Activated T-helper 2 cell treated with anti-CD3 and anti-CD28 coated beads, Interferon-gamma antibody, Interleukin-2, Interleukin-4, amounts not matched to agents 10 μg/mL and 5 μg/mL and 100 μg/mL, durations not matched to agents 14 hours and 24 hours and 36 hours (primary cell): ENCODE results near the gene MTHFSD. TPM values are rescaled to one million over a fixed set of nuclear protein-coding genes. Genes with fewer than 3 reads are reported as not detected.

Source experiments
- DNase-seq: peaks from one replicate; pipeline ENCODE4 v3.0.0; 2021; ENCODE audit warnings: low spot score
- H3K27ac Mint-ChIP-seq: one replicate; pipeline ENCODE4 v1.8.0; 2021; ENCODE audit warnings: mixed read lengths
- H3K27me3 Mint-ChIP-seq: one replicate; pipeline ENCODE4 v1.8.0; 2021; ENCODE audit warnings: low read depth, mixed read lengths
- H3K36me3 Mint-ChIP-seq: one replicate; pipeline ENCODE4 v1.8.0; 2021; ENCODE audit warnings: low read depth, mixed read lengths
- H3K4me1 Mint-ChIP-seq: one replicate; pipeline ENCODE4 v1.8.0; 2021; ENCODE audit warnings: low read depth, mixed read lengths
- H3K4me3 Mint-ChIP-seq: one replicate; pipeline ENCODE4 v1.8.0; 2021; ENCODE audit warnings: low read depth, mild to moderate bottlenecking, moderate library complexity, mixed read lengths
- H3K9me3 Mint-ChIP-seq: one replicate; pipeline ENCODE4 v1.8.0; 2021; ENCODE audit warnings: mixed read lengths
- intact Hi-C: fragments of 100-400 bp; cut with micrococcal nuclease; formaldehyde crosslinking; loops from one replicate; pipeline ENCODE4 v1.15.1; 2023
- total RNA-seq: library from RNA; stranded (reverse); gene quantifications from 2 replicates; pipeline ENCODE4 v1.2.3, GENCODE V29; 2022

Gene MTHFSD
- total RNA-seq, 1 donor from 2014 or later: 21.9 TPM

DNA sequence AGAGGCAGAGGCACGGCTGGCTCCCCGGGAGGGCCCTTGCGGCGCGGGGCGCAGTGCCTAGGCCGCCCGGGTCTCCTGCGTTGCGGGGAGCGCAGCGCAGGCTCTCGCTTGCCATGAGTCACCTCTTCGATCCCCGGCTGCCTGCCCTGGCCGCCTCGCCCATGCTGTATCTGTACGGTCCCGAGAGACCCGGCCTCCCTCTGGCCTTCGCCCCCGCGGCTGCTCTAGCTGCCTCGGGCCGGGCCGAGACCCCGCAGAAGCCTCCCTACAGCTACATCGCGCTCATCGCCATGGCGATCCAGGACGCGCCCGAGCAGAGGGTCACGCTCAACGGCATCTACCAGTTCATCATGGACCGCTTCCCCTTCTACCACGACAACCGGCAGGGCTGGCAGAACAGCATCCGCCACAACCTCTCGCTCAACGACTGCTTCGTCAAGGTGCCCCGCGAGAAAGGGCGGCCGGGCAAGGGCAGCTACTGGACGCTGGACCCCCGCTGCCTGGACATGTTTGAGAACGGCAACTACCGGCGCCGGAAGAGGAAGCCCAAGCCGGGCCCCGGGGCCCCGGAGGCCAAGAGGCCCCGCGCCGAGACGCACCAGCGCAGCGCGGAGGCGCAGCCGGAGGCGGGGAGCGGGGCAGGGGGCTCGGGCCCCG lies 23.7 kb upstream of the MTHFSD start:
- no peak for DNase-seq
- intact Hi-C loops: loop anchor here (5.0 kb wide), 2 partner anchors 184 to 299 kb away; no protein-coding TSS in a partner anchor
- peaks cover 10% of the 10 kb centered on the region for H3K4me1 Mint-ChIP-seq
- no peak overlapping the region for H3K27ac Mint-ChIP-seq
- peak overlapping the region; percentile 33 for H3K4me3 Mint-ChIP-seq
- peaks cover 70% of the 10 kb centered on the region for H3K27me3 Mint-ChIP-seq
- H3K9me3 Mint-ChIP-seq: no peaks in the 10 kb centered on the region
- H3K36me3 Mint-ChIP-seq: no peaks in the 10 kb centered on the region

DNA sequence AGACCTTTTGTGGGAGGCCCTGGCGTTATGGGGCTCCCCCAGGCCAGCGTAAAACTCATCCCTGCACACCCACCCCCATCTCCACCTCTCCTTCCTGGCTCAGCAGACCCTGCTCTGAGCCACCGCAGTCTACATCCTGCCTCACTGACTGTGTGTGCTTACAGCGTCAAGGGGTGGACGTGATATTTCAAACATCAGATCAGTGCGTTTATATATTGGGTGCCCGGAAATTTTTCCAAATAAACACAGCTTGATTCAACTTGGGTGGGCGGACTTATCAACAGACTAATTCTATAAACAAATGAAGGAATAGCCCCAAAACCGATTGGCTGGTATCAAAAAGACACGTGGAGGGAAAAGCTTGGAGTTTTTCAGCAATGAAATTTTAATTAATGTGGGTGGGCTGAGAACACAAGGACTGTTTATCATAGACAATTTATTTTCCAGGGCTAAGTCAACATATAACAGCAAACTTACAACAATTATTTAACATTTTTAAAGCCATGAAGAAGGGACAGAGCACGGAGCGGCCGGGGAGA lies 23.1 kb upstream of the MTHFSD start, which contains the start of gene FOXL1:
TSS of gene FOXL1 (plus strand) at position 489 of the 539 bp plus-strand sequence. CDS start 175 bp downstream, outside the sequence.
- no peak for DNase-seq
- peaks cover 71% of the 10 kb centered on the region for H3K27me3 Mint-ChIP-seq
- no peaks in the 10 kb centered on the region for H3K36me3 Mint-ChIP-seq
- H3K9me3 Mint-ChIP-seq: no peaks in the 10 kb centered on the region
- intact Hi-C loops: loop anchor here (5.0 kb wide), 2 partner anchors 184 to 299 kb away; no protein-coding TSS in a partner anchor
- peak within 1 kb of the TSS; percentile 33 for H3K4me3 Mint-ChIP-seq
- H3K27ac Mint-ChIP-seq: no peak within 1 kb of the TSS
- H3K4me1 Mint-ChIP-seq: peaks cover 10% of the 10 kb centered on the region

DNA sequence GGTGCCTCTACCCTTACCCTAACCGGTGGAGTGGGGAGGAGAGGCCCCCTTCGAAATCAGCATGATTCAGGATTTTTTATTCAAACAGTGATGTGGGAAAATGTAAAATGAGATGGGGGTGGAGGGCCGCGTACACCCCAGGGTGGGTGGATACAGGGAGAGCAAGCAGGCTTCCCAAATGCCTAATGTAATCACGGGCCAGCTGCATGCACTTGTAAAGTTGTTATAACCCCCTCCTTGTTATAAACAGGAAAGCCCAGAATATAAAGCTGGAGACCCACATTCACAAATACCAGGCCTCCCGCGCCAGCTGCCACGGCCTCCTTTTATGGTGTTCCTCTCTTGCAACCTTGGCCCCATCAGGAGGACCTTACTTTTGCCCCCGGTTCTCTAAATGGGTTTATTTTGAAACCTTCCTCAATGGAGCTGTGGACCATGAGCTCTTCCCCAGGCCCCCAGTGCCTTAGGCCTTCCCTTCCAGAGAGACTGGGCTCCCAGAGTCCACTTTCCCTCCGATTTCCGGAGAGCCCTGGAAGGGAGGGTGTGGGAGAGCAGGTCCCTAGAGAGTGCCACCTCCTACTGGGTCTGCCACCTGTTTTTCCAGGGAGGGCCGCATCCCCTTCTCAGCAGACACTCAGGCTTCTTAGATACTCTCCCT lies 22.4 kb upstream of the MTHFSD start:
- Mint-ChIP-seq H3K4me3 (no peak overlapping the region), H3K27ac (no peak overlapping the region), H3K36me3 (no peaks in the 10 kb centered on the region), H3K27me3 (peaks cover 68% of the 10 kb centered on the region), H3K4me1 (peaks cover 10% of the 10 kb centered on the region), H3K9me3 (no peaks in the 10 kb centered on the region)
- intact Hi-C loops: loop anchor here (5.0 kb wide), 2 partner anchors 185 to 300 kb away; no protein-coding TSS in a partner anchor
- DNase-seq: no peak

DNA sequence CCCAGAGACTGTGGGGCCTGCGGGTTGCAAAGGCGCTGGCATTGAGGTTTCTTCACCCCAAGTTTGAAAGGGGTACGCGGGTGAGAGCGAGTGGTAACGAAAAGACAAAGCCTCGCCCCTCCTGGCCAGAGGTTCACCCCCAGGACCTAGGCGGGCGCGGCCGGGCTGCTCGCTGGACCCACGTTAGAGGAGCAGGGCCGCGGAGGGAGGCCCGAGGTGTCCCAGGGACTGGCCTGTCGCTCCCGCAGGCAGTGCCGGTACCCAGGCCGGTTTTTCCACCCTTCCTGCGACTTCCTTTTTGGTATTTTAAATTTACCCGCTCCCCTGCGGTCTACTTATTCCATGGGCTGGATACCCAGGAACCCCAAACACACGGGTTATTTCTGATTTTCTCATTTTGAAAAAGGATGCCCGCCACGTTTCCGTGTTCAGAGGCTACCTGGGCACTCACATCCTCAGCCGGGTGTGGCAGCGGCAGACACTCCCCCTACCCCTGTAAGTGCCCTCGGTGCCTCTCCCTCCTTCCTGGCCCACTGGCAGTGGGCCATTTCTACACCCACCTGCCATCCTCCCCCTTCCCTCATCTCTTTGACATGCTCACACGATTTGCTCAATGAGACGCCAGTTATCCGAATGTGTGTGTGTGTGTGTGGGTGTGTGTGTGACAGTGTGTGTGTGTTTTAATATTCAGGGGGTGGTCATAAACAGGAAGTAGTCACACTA lies 21.7 kb upstream of the MTHFSD start:
- Mint-ChIP-seq H3K4me1 (peaks cover 10% of the 10 kb centered on the region), H3K27ac (no peak overlapping the region)

DNA sequence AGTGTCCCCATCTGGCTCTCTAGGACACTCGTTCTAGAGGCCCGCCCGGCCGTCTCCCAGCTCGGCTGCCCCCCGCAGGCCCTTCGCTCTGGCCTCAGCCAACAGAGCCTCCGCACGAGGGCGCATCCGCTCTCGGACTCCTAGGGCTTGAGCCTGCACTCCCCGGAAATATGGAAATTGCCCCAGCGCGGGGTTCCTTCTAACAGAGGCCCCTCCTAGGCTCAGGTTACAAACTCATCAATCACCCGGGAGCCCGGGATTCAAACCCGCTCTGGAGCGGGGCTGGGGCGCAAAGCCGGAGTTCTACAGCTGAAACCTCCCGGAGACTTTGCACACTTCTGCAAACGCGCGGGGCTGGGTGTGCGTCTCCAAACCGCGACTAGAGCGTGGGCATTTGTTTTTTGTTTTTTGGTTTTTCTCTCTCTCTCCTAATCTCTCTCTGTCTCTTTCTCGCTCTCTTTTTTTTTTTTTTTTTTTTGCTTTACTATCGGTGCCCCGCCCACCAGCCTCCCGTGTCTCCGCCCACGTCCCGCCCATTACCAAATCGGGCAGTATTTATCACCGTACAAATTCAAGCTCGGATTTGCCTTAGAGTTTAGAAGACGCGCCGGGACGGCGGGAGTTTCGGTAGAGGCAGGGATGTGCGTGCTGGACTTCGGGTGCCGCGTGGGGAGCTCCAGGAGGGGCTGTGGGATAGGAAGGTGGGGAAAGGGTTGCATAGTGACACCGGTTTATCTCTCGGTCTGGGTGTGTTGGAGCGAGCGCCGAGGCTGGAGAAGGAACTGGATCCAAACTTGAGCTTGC lies 20.9 kb upstream of the MTHFSD start:
- peak overlapping the region; percentile 76 for H3K4me3 Mint-ChIP-seq
- intact Hi-C loops: loop anchor here (5.0 kb wide), 2 partner anchors 186 to 301 kb away; no protein-coding TSS in a partner anchor
- H3K9me3 Mint-ChIP-seq: no peaks in the 10 kb centered on the region
- no peak overlapping the region for H3K27ac Mint-ChIP-seq
- DNase-seq: peak; percentile 50
- H3K36me3 Mint-ChIP-seq: no peaks in the 10 kb centered on the region
- peaks cover 10% of the 10 kb centered on the region for H3K4me1 Mint-ChIP-seq
- peaks cover 63% of the 10 kb centered on the region for H3K27me3 Mint-ChIP-seq

More for the DNA sequence above, 21.7 kb upstream of the MTHFSD start:
- Mint-ChIP-seq H3K36me3 (no peaks in the 10 kb centered on the region), H3K4me3 (peak overlapping the region; percentile 76), H3K27me3 (peaks cover 64% of the 10 kb centered on the region), H3K9me3 (no peaks in the 10 kb centered on the region)
- intact Hi-C loops: loop anchor here (5.0 kb wide), 2 partner anchors 186 to 301 kb away; no protein-coding TSS in a partner anchor
- no peak for DNase-seq

DNA sequence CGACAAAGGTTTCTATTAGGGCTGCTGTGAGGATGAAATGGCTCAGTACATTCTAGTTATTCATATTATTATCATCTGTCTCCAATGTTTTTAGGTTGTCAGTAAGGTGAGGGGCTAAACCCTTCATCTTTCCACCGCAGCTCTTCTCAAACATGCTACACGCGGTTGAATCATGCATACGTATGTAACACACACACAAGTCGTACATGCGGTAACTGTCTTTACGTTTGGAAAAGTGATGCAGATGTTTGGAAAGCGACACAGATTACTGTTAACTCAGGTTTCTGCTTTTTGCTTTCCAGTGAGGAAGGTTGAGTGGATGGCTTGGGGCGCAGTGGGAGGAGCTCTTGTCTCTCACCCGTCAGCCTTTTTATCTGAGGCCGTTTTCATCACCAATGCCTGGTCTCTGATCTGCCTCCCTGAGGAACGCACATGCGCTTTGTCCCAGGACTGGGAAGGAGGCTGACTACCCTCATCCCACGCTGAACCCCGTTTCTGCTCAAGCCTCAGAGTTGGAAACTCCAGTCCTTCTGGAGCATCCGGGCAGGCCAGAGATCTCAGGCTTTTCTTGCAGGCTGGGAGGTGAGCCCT lies 20.2 kb upstream of the MTHFSD start:
- Mint-ChIP-seq H3K27ac (no peak overlapping the region), H3K9me3 (no peaks in the 10 kb centered on the region), H3K36me3 (no peaks in the 10 kb centered on the region), H3K4me3 (no peak overlapping the region), H3K4me1 (peaks cover 10% of the 10 kb centered on the region), H3K27me3 (peaks cover 64% of the 10 kb centered on the region)
- no peak for DNase-seq
- intact Hi-C loops: loop anchor here (5.0 kb wide), 2 partner anchors 187 to 302 kb away; no protein-coding TSS in a partner anchor

DNA sequence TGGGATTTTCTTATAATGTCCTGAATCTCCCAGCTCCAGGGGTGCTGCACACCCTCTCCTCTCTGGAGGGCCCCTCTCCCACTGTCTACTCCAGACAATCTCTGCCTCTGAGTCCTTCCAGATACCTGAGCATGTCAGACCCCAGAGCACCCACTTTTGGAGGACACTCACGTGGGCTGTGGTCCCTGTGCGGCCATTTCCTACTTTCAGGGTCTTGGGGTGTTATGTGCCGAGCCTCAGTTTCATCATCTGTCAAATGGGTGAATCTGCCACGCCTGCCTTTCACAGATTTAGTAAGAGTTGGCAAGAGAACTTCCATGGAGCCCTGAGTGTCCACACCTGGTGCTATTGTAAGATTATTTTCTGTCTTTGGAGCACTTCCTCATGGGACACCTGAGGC lies 19.6 kb upstream of the MTHFSD start:
- intact Hi-C loops: loop anchor here (5.0 kb wide), 2 partner anchors 188 to 303 kb away; no protein-coding TSS in a partner anchor
- no peak overlapping the region for H3K4me3 Mint-ChIP-seq
- peaks cover 10% of the 10 kb centered on the region for H3K4me1 Mint-ChIP-seq
- no peaks in the 10 kb centered on the region for H3K36me3 Mint-ChIP-seq
- H3K27me3 Mint-ChIP-seq: peaks cover 64% of the 10 kb centered on the region
- DNase-seq: no peak
- H3K27ac Mint-ChIP-seq: no peak overlapping the region
- H3K9me3 Mint-ChIP-seq: no peaks in the 10 kb centered on the region

DNA sequence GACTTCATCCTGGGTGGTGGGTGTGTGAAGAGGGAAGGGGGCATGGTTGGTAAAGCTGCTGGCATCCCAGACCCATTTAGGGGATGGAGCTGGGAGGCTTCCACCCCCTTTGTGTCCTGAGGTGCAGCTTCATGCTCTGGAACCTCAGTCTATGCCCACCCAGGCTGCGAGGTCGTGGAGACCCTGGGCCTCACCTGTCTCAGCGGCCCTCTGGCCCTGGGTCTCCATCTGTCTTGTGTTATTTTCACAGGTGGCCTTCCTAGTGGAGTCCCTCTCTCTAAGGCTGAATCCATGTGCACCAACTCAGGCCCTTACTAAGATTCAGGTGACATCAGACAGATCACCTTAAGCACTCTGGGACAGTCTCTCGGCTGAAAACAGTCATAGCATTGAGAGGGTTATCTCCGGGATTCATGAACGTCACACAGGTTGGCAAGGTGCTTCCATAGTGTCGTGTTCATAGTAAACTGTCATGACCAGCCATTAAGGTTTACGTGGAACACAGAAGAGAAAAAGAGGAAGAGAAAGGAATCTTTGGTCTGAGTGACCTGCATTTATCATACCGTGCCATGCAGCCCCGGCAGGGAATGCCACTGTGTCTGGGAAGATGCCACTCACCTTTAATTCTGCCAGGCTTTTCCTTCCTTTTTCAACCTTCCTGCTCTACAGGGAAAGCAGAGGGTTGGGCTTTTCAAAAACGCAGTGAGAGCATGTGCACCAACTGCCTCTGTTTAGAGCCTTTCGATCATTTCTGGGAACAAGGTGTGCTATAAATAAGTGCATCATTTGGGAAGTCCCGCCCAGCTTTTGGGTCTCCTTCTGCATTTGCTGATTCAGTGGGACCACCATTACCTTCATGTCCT lies 18.8 kb upstream of the MTHFSD start:
- H3K36me3 Mint-ChIP-seq: no peaks in the 10 kb centered on the region
- peaks cover 69% of the 10 kb centered on the region for H3K27me3 Mint-ChIP-seq
- H3K9me3 Mint-ChIP-seq: no peaks in the 10 kb centered on the region
- H3K4me3 Mint-ChIP-seq: no peak overlapping the region
- no peak for DNase-seq
- no peak overlapping the region for H3K27ac Mint-ChIP-seq
- intact Hi-C loops: no loop called here
- H3K4me1 Mint-ChIP-seq: peaks cover 10% of the 10 kb centered on the region

DNA sequence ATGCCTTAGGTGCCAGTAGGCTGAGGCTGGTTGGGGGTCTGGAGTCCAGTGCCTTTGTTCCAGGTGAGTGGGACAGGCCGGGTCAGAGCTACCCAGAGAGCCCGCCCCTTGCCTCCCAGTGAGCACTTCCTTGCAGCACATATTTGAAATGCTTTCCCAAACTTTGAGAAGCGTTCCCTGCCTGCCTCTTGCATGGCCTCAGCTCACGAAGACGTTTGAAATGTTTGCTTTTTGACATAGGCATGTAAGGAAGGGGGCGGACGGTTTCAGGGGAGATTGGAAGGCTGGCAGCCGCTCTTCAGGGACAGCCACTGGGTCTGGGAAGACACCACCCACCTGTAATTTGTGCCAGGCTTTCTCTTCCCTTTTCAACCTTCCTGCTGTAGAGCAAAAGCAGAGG lies 18.2 kb upstream of the MTHFSD start:
- intact Hi-C loops: no loop called here

DNA sequence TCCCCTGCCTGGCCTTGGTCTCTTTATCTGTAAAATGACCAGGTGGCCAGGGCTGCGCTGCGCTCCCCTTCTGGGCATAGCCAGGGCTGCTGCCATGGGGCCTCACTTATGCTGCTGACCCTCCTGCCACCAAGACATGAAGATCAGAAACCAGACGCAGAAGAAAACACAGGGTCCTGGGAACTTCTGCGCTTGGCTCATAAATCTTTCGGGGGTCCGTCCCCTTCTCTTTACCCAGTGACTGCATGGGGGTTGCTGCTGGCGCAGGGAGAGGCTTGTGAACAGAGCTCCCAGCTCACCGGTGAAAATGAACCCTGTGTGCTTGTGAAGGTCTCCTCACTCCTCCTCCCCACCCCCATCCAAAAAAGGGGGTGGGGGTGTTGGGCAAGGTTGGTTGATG lies 17.6 kb upstream of the MTHFSD start:
- peaks cover 10% of the 10 kb centered on the region for H3K4me1 Mint-ChIP-seq
- peaks cover 62% of the 10 kb centered on the region for H3K27me3 Mint-ChIP-seq
- intact Hi-C loops: no loop called here
- no peaks in the 10 kb centered on the region for H3K36me3 Mint-ChIP-seq
- H3K4me3 Mint-ChIP-seq: no peak overlapping the region
- no peaks in the 10 kb centered on the region for H3K9me3 Mint-ChIP-seq
- H3K27ac Mint-ChIP-seq: no peak overlapping the region
- DNase-seq: no peak

More for the DNA sequence above, 18.2 kb upstream of the MTHFSD start:
- Mint-ChIP-seq H3K9me3 (no peaks in the 10 kb centered on the region), H3K4me3 (no peak overlapping the region), H3K36me3 (no peaks in the 10 kb centered on the region), H3K4me1 (peaks cover 10% of the 10 kb centered on the region), H3K27ac (no peak overlapping the region), H3K27me3 (peaks cover 68% of the 10 kb centered on the region)
- no peak for DNase-seq

DNA sequence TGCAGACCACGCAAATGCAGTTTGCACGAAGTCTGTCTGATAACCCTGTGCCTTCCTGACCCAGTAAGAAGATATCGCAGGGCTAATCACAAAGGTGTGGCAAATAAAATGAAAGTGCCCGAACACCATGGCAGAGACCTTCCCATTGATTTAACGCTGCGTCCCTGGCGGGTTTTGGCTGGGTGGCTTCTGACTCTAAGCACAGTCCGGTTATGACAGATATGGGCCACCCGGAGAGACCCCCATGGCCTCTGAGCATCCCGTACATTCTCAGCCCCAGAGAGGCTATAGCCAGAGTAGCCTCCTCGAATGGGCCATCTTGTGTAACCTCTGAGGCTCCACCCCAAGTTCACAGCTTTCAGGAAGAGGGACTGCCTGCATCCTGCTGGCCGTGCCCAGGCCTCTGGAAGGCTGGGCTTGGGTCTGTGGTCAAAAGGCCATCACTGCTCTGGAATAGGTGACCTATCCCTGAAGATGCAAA lies 17.0 kb upstream of the MTHFSD start:
- no peak for DNase-seq
- no peaks in the 10 kb centered on the region for H3K36me3 Mint-ChIP-seq
- intact Hi-C loops: no loop called here
- no peaks in the 10 kb centered on the region for H3K9me3 Mint-ChIP-seq
- H3K27me3 Mint-ChIP-seq: peaks cover 62% of the 10 kb centered on the region
- H3K4me3 Mint-ChIP-seq: no peak overlapping the region
- H3K27ac Mint-ChIP-seq: no peak overlapping the region
- H3K4me1 Mint-ChIP-seq: peaks cover 8% of the 10 kb centered on the region
